Measurements from ENCODE around the gene BHMT2.

Gene BHMT2

DNA sequence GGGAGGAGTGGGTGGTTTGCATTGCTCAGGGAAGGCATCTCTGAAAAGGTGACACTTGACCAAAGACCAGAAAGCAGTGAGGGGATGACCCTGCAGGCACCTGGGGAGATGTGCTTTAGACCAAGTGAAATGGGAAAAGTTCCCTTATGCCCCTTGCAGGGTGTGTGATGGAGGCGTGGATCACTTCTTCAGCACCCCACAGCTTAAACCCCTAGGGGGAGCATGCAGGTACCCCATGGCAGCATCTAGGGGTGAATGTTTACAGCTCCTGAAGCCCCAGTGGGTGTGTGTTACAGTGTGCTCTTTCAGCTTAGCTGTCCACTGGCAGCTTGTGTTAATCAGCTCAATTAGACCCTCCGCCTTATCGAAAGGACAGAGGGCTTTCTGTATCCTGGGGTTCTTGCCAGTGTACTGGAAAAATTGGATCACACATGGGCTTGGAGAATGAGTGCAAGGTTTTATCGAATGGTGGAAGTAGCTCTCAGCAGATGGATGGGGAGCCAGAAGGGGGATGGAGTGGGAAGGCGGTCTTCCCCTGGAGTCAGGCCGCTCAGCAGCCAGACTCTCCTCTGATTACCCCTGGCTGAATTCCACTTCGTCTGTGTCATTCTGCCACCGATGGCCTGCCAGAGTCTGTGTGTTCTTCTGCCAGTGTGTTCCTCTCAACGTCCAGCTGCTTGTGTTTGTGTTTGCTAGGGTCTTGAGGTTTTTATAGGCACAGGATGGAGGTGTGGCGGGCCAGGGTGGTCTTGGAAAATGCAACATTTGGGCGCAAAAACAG, 6.3 kb downstream of the BHMT2 start:
- in situ Hi-C loops (cut with MboI; ENCODE audit: low pct_unique_long_range_greater_than_20kb, low sequenced_read_pairs, unreplicated experiment) = no loop called here
- DNase-seq (ENCODE audit: low spot score) = no peak
- TF ChIP-seq, protein P1, sequence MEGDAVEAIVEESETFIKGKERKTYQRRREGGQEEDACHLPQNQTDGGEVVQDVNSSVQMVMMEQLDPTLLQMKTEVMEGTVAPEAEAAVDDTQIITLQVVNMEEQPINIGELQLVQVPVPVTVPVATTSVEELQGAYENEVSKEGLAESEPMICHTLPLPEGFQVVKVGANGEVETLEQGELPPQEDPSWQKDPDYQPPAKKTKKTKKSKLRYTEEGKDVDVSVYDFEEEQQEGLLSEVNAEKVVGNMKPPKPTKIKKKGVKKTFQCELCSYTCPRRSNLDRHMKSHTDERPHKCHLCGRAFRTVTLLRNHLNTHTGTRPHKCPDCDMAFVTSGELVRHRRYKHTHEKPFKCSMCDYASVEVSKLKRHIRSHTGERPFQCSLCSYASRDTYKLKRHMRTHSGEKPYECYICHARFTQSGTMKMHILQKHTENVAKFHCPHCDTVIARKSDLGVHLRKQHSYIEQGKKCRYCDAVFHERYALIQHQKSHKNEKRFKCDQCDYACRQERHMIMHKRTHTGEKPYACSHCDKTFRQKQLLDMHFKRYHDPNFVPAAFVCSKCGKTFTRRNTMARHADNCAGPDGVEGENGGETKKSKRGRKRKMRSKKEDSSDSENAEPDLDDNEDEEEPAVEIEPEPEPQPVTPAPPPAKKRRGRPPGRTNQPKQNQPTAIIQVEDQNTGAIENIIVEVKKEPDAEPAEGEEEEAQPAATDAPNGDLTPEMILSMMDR (IDR thresholded peaks at IDR 0.05; ENCODE audit: extremely low read depth, insufficient read depth, missing control alignments) = no peak

DNA sequence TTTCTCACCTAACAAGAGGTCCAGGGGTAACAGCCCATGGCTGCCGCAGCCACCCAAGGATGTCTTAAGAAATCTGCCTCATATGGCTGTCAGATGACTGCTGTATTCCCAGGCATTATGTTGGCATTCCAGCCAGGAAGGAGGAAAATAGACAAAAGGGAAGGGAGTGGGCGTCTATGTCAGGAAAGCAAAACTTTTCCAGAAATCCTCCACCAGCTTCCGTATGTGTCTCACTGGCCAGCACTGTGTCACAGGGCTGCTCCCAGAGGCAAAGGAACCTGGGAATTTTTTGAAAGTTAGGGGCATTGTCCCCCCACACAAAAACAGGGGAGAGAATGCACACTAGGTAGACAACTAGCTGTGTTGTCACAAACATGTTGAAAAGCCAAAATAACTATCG, 7.3 kb downstream of the BHMT2 start:
- TF ChIP-seq, protein P1 (IDR thresholded peaks at IDR 0.05; ENCODE audit: extremely low read depth, insufficient read depth, missing control alignments) = no peak
- no peak for DNase-seq (ENCODE audit: low spot score)
- in situ Hi-C loops (cut with MboI; ENCODE audit: low pct_unique_long_range_greater_than_20kb, low sequenced_read_pairs, unreplicated experiment) = no loop called here

DNA sequence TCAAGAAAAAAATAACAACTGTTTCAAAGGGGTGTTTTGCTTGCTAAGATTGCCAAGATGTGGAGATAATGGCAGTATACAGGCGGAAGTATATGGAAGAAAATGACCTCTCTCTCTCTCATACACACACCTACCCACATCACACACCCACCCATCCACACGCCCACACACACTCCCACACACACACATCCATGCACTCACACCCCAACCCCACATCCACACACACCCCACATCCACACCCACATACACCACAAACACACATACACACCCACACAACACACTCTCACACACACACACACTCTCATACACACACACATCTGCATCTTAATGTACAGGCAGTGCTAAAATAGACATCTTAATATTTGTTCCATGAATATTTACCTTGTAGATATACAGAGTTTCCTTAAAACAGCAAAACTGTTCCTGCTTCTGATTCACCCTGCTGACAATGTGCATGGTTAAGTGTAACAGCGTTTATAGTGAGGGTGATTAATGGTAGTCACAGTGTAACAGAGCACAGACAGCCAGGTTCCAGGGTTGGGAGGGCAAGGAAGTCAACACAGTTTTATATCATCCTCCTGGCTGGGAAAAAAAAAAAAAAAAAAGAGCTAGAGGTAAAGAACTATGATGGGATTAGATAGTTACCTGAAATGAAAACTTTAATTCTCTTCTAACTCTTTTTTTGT, 8.3 kb downstream of the BHMT2 start:
- in situ Hi-C loops (cut with MboI; ENCODE audit: low pct_unique_long_range_greater_than_20kb, low sequenced_read_pairs, unreplicated experiment) = no loop called here
- TF ChIP-seq, protein P1 (IDR thresholded peaks at IDR 0.05; ENCODE audit: extremely low read depth, insufficient read depth, missing control alignments) = no peak
- DNase-seq (ENCODE audit: low spot score) = no peak

DNA sequence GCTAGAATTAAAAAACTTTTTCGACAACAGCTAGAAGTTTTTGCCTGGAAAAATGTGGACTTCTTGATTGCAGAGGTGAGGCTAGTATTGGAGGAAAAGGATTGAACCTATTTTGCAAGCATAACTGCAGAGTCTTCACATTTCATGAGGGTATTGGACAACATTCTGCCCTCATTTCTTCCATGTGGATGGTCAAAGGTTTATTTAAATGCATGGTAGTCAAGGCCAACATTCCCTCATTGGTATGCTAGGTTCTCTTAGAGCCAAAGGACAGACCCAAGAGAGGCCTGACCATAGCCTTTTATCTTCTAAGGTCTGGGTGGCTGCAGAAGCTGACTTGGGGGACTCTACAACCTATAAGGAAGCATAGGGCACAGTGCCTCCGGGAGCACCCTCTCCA, 11.2 kb downstream of the BHMT2 start:
- TF ChIP-seq, protein P1 (IDR thresholded peaks at IDR 0.05; ENCODE audit: extremely low read depth, insufficient read depth, missing control alignments) = no peak
- in situ Hi-C loops (cut with MboI; ENCODE audit: low pct_unique_long_range_greater_than_20kb, low sequenced_read_pairs, unreplicated experiment) = no loop called here
- DNase-seq (ENCODE audit: low spot score) = no peak

DNA sequence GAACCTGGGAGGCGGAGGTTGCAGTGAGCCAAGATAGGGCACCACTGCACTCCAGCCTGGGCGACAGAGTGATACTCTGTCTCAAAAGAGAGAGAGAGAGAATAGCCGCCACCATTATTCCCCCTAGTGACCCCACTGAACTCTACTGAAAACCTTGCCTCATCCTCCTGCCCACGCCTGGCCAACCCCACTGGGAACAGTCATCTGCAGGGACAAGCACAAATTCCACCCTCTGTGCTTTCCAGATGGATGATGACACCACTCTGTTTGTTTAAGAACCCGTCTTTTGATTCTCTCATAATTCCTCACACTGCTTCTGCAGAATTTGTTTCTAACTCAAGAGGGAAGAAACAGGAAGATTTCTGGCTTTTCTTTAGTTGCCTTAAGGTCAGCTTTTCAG, 12.2 kb downstream of the BHMT2 start:
- TF ChIP-seq, protein P1 (IDR thresholded peaks at IDR 0.05; ENCODE audit: extremely low read depth, insufficient read depth, missing control alignments) = no peak
- DNase-seq (ENCODE audit: low spot score) = no peak
- in situ Hi-C loops (cut with MboI; ENCODE audit: low pct_unique_long_range_greater_than_20kb, low sequenced_read_pairs, unreplicated experiment) = no loop called here

DNA sequence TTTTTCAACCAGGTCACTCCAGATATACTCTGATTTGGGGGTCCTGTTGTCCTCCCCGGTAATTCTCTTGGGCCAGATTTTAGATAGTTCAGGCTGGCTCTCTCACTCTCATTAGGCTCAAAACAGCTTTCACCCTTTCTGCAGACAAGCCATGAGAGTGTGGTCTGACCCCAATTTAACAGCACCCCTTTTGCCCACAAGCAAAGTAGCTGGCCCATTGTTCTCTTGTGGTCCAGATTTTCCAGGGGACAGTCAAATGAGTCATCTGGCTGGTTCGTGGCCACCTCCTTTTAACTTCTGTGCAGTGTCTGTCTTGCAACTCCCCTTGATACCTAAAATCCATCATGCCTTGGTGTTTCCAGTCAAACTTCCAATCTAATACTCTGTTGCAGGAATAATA, 16.5 kb downstream of the BHMT2 start:
- no peak for DNase-seq (ENCODE audit: low spot score)
- in situ Hi-C loops (cut with MboI; ENCODE audit: low pct_unique_long_range_greater_than_20kb, low sequenced_read_pairs, unreplicated experiment) = no loop called here
- TF ChIP-seq, protein P1 (IDR thresholded peaks at IDR 0.05; ENCODE audit: extremely low read depth, insufficient read depth, missing control alignments) = no peak
